ENCODE data around the gene YJU2. TPM values are rescaled to one million over a fixed set of nuclear protein-coding genes. Genes with fewer than 3 reads are reported as not detected.
"Not testable (repeated sequence)": the region's sequence is repeated elsewhere in the genome, so short reads cannot be mapped to it uniquely, and the experiment has no call there.

YJU2 gene
- total and polyA plus RNA-seq, 4 donors: 12.5 to 27.0 (median 25.9) TPM

GRCh38 chr19:4234142-4234861 lies 12.6 kb upstream of the YJU2 start:
- H3K27me3 ChIP-seq (ENCODE audit: control insufficient read depth, insufficient read depth, low read length): peaks cover 4% of the 10 kb centered on the region
- H3K4me3 ChIP-seq (ENCODE audit: low read depth, low read length): no peak overlapping the region
- no peak for DNase-seq (ENCODE audit: low read depth in 4 of 6, low spot score in 6 of 6)
- peaks cover 6% of the 10 kb centered on the region for H3K4me1 ChIP-seq (ENCODE audit: control insufficient read depth, insufficient read depth, low read length)
- no peak overlapping the region for H3K27ac ChIP-seq (ENCODE audit: low read depth, low read length)
- 42% methylated on average over 14 of the region's 21 CpGs for WGBS (ENCODE audit: insufficient coverage)
- no peaks in the 10 kb centered on the region for H3K36me3 ChIP-seq (ENCODE audit: control insufficient read depth, insufficient read depth, low read length)
- H3K9me3 ChIP-seq (ENCODE audit: control insufficient read depth, insufficient read depth, low read length): no peaks in the 10 kb centered on the region

DNA sequence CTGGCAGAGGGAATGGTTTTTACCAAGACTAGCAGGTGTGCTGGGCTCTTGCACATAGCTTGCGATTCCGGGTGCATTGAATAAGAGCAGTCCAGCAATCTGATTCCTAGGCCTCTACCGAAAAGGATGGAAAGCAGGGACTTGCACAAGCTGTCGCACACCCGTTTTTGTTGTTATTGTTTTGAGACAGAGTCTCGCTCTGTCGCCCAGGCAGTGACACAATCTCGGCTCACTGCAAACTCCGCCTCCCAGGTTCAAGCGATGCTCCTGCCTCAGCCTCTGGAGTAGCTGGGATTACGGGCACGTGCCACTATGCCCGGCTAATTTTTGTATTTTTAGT lies 12.0 kb upstream of the YJU2 start:
- Histone ChIP-seq H3K27me3 (ENCODE audit: control insufficient read depth, insufficient read depth, low read length) (peaks cover 2% of the 10 kb centered on the region), H3K27ac (ENCODE audit: low read depth, low read length) (no peak overlapping the region), H3K9me3 (ENCODE audit: control insufficient read depth, insufficient read depth, low read length) (no peaks in the 10 kb centered on the region), H3K4me1 (ENCODE audit: control insufficient read depth, insufficient read depth, low read length) (peaks cover 4% of the 10 kb centered on the region), H3K4me3 (ENCODE audit: low read depth, low read length) (no peak overlapping the region), H3K36me3 (ENCODE audit: control insufficient read depth, insufficient read depth, low read length) (no peaks in the 10 kb centered on the region)
- 59% methylated on average over 10 of the region's 13 CpGs for WGBS (ENCODE audit: insufficient coverage)
- no peak for DNase-seq (ENCODE audit: low read depth in 4 of 6, low spot score in 6 of 6)

DNA sequence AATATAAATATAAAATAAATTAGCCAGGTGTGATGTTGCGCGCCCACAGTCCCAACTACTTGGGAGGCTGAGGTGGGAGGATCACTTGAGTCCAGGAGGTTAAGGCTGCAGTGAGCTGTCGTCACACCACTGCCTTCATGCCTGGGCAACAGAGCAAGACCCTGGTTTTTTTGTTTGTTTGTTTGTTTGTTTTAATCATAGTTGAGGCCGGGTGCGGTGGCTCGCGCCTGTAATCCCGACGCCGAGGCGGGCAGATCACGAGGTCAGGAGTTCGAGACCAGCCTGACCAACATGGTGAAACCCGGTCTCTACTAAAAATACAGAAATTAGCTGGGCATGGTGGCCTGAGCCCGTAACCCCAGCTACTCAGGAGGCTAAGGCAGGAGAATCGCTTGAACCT lies 9.4 kb upstream of the YJU2 start:
- not testable (repeated sequence) for H3K27me3 ChIP-seq (ENCODE audit: control insufficient read depth, insufficient read depth, low read length); H3K27ac ChIP-seq (ENCODE audit: low read depth, low read length); DNase-seq (ENCODE audit: low read depth in 4 of 6, low spot score in 6 of 6); H3K4me3 ChIP-seq (ENCODE audit: low read depth, low read length); H3K4me1 ChIP-seq (ENCODE audit: control insufficient read depth, insufficient read depth, low read length); H3K36me3 ChIP-seq (ENCODE audit: control insufficient read depth, insufficient read depth, low read length); H3K9me3 ChIP-seq (ENCODE audit: control insufficient read depth, insufficient read depth, low read length)
- 92% methylated on average over 14 of the region's 16 CpGs for WGBS (ENCODE audit: insufficient coverage)

DNA sequence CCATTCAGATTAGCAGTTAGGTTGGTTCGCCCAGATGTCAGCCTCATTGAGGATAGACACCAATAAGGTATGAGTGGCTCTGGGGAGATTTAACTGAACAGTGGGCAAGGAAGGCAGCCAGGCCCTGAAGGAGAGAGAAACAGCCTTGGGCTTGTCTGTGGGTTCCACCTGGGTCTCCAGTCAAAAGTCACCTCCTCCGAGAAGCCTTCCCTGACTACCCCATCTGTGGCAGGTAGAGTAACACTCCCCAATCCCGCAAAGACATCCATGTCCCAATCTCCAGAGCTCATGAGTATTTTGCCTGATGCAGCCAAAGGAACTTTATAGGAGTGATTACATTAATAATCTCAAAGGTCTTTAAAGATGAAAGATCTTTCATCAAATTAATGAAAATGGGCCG lies 8.0 kb upstream of the YJU2 start:
- Histone ChIP-seq H3K27me3 (ENCODE audit: control insufficient read depth, insufficient read depth, low read length) (no peaks in the 10 kb centered on the region), H3K4me1 (ENCODE audit: control insufficient read depth, insufficient read depth, low read length) (no peaks in the 10 kb centered on the region), H3K9me3 (ENCODE audit: control insufficient read depth, insufficient read depth, low read length) (no peaks in the 10 kb centered on the region), H3K36me3 (ENCODE audit: control insufficient read depth, insufficient read depth, low read length) (no peaks in the 10 kb centered on the region), H3K4me3 (ENCODE audit: low read depth, low read length) (no peak overlapping the region), H3K27ac (ENCODE audit: low read depth, low read length) (no peak overlapping the region)
- DNase-seq (ENCODE audit: low read depth in 4 of 6, low spot score in 6 of 6): no peak
- WGBS (ENCODE audit: insufficient coverage): 83% methylated on average over 1 of the region's 4 CpGs

- Histone ChIP-seq H3K4me1 (ENCODE audit: control insufficient read depth, insufficient read depth, low read length) (peaks cover 5% of the 10 kb centered on the region), H3K9me3 (ENCODE audit: control insufficient read depth, insufficient read depth, low read length) (no peaks in the 10 kb centered on the region), H3K27me3 (ENCODE audit: control insufficient read depth, insufficient read depth, low read length) (no peaks in the 10 kb centered on the region), H3K36me3 (ENCODE audit: control insufficient read depth, insufficient read depth, low read length) (no peaks in the 10 kb centered on the region), H3K27ac (ENCODE audit: low read depth, low read length) (no peak overlapping the region), H3K4me3 (ENCODE audit: low read depth, low read length) (no peak overlapping the region)
- 68% methylated on average over 3 of the region's 5 CpGs for whole genome bisulfite sequencing (ENCODE audit: insufficient coverage)
- DNase-seq (ENCODE audit: low read depth in 4 of 6, low spot score in 6 of 6): no peak
Observed at GRCh38 chr19:4241824-4242430, 5.0 kb upstream of the YJU2 start.

- not testable (repeated sequence) for DNase-seq (ENCODE audit: low read depth in 4 of 6, low spot score in 6 of 6); H3K27ac ChIP-seq (ENCODE audit: low read depth, low read length); H3K9me3 ChIP-seq (ENCODE audit: control insufficient read depth, insufficient read depth, low read length); H3K27me3 ChIP-seq (ENCODE audit: control insufficient read depth, insufficient read depth, low read length); H3K4me3 ChIP-seq (ENCODE audit: low read depth, low read length)
- peaks cover 27% of the 10 kb centered on the region for H3K36me3 ChIP-seq (ENCODE audit: control insufficient read depth, insufficient read depth, low read length)
- WGBS (ENCODE audit: insufficient coverage): 100% methylated on average over 3 of the region's 6 CpGs
- H3K4me1 ChIP-seq (ENCODE audit: control insufficient read depth, insufficient read depth, low read length): peaks cover 13% of the 10 kb centered on the region
Observed at GRCh38 chr19:4245938-4246337, 942 bp upstream of the YJU2 start.

- WGBS (ENCODE audit: insufficient coverage): 100% methylated on average over 3 of the region's 4 CpGs
- no peak for DNase-seq (ENCODE audit: low read depth in 4 of 6, low spot score in 6 of 6)
- peaks cover 94% of the 10 kb centered on the region for H3K36me3 ChIP-seq (ENCODE audit: control insufficient read depth, insufficient read depth, low read length)
- no peaks in the 10 kb centered on the region for H3K9me3 ChIP-seq (ENCODE audit: control insufficient read depth, insufficient read depth, low read length)
- no peak overlapping the region for H3K27ac ChIP-seq (ENCODE audit: low read depth, low read length)
- H3K4me1 ChIP-seq (ENCODE audit: control insufficient read depth, insufficient read depth, low read length): no peaks in the 10 kb centered on the region
- no peaks in the 10 kb centered on the region for H3K27me3 ChIP-seq (ENCODE audit: control insufficient read depth, insufficient read depth, low read length)
- H3K4me3 ChIP-seq (ENCODE audit: low read depth, low read length): no peak overlapping the region
Observed at GRCh38 chr19:4256563-4256962, 9.7 kb downstream of the YJU2 start.

- H3K4me1 ChIP-seq (ENCODE audit: control insufficient read depth, insufficient read depth, low read length): no peaks in the 10 kb centered on the region
- H3K9me3 ChIP-seq (ENCODE audit: control insufficient read depth, insufficient read depth, low read length): no peaks in the 10 kb centered on the region
- no peak overlapping the region for H3K4me3 ChIP-seq (ENCODE audit: low read depth, low read length)
- no peaks in the 10 kb centered on the region for H3K27me3 ChIP-seq (ENCODE audit: control insufficient read depth, insufficient read depth, low read length)
- no peak overlapping the region for H3K27ac ChIP-seq (ENCODE audit: low read depth, low read length)
- no CpG with 5 or more reads among the region's 6 CpGs for WGBS (ENCODE audit: insufficient coverage)
- no peak for DNase-seq (ENCODE audit: low read depth in 4 of 6, low spot score in 6 of 6)
- H3K36me3 ChIP-seq (ENCODE audit: control insufficient read depth, insufficient read depth, low read length): peaks cover 94% of the 10 kb centered on the region
Observed at GRCh38 chr19:4257025-4257424, 10.1 kb downstream of the YJU2 start.

DNA sequence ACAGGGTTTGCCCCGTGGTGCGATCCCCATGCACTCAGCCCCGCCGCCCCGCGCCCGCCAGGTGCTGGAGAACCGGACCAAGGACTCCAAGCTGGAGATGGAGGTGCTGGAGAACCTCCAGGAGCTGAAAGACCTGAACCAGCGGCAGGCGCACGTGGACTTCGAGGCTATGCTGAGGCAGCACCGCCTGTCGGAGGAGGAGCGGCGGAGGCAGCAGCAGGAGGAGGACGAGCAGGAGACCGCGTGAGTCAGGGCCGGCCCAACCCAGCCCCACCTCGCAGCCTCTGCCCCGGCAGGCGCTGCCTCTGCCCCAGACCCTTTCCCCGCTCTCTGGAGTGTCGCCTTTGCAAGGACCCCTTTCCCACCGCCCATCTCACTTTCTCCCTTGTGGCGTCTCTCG lies 11.3 kb downstream of the YJU2 start:
- 97% methylated on average over 27 of the region's 28 CpGs for WGBS (ENCODE audit: insufficient coverage)
- Histone ChIP-seq H3K27ac (ENCODE audit: low read depth, low read length) (no peak overlapping the region), H3K27me3 (ENCODE audit: control insufficient read depth, insufficient read depth, low read length) (no peaks in the 10 kb centered on the region), H3K4me3 (ENCODE audit: low read depth, low read length) (no peak overlapping the region), H3K9me3 (ENCODE audit: control insufficient read depth, insufficient read depth, low read length) (no peaks in the 10 kb centered on the region), H3K36me3 (ENCODE audit: control insufficient read depth, insufficient read depth, low read length) (peaks cover 94% of the 10 kb centered on the region), H3K4me1 (ENCODE audit: control insufficient read depth, insufficient read depth, low read length) (no peaks in the 10 kb centered on the region)
- DNase-seq (ENCODE audit: low read depth in 4 of 6, low spot score in 6 of 6): no peak

DNA sequence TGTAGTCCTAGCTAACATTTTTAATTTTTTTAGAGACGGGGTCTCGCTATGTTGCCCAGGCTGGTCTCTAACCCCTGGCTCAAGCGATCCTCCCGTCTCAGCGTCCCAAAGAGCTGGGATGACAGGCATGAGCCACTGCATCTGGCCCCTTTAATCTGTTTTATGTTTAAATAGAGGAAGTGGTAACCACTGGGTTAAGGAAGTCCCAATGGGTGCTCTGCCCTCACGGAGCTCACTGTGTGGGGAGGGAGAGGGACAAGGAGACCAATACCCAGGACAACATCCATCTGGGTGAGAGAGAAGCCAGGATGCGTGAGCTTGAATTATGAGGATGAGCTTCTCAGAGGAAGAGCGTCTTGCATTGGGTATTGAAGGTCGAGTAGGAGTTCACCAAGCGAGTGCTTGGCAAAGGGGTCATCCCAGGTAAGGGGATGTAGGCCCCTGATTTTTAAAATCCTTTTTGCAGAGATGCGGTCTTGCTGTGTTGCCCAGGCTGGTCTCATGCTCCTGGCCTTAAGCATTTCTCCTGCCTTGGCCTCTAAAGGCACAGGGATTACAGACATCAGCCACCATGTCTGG lies 13.8 kb downstream of the YJU2 start:
- H3K36me3 ChIP-seq (ENCODE audit: control insufficient read depth, insufficient read depth, low read length): peaks cover 92% of the 10 kb centered on the region
- H3K9me3 ChIP-seq (ENCODE audit: control insufficient read depth, insufficient read depth, low read length): no peaks in the 10 kb centered on the region
- no peaks in the 10 kb centered on the region for H3K27me3 ChIP-seq (ENCODE audit: control insufficient read depth, insufficient read depth, low read length)
- 100% methylated on average over 10 of the region's 11 CpGs for WGBS (ENCODE audit: insufficient coverage)
- H3K27ac ChIP-seq (ENCODE audit: low read depth, low read length): no peak overlapping the region
- DNase-seq (ENCODE audit: low read depth in 4 of 6, low spot score in 6 of 6): no peak
- H3K4me3 ChIP-seq (ENCODE audit: low read depth, low read length): no peak overlapping the region
- no peaks in the 10 kb centered on the region for H3K4me1 ChIP-seq (ENCODE audit: control insufficient read depth, insufficient read depth, low read length)
